OCI-LY1 (cell line): ENCODE measurements around the gene VPS35L.
A peak's percentile ranks its signal among the peaks of the same experiment; 100 is the strongest.
"Not testable (repeated sequence)": the region's sequence is repeated elsewhere in the genome, so short reads cannot be mapped to it uniquely, and the experiment has no call there.

Experiments used
- H2AFZ ChIP-seq: fragments of 200-600 bp; sonication (generic), shearing (Covaris generic); 2 replicates; pipeline ENCODE4 v1.6.0; 2014; ENCODE audit warnings: antibody characterized with exemption, mild to moderate bottlenecking, low read length
- H3F3A ChIP-seq: fragments of 200-600 bp; sonication (generic), shearing (Covaris generic); 2 replicates; pipeline ENCODE4 v1.6.0; 2014; ENCODE audit warnings: mild to moderate bottlenecking, antibody characterized with exemption, low read length, moderate library complexity; ENCODE audit not compliant: insufficient read depth
- H3K27ac ChIP-seq: fragments of 200-600 bp; sonication (generic); 2 replicates; pipeline ENCODE4 v1.5.1; 2014; ENCODE audit warnings: low read length, mixed run types, mild to moderate bottlenecking, low read depth; ENCODE audit not compliant: poor library complexity, severe bottlenecking
- H3K27me3 ChIP-seq: fragments of 200-600 bp; sonication (generic); 2 replicates; pipeline ENCODE4 v1.6.0; 2014; ENCODE audit warnings: antibody characterized with exemption, mild to moderate bottlenecking, low read length, moderate library complexity; ENCODE audit not compliant: insufficient read depth
- H3K36me3 ChIP-seq: fragments of 200-600 bp; sonication (generic); 2 replicates; pipeline ENCODE4 v1.6.1; 2014; ENCODE audit warnings: mild to moderate bottlenecking, antibody characterized with exemption, low read length, moderate library complexity, mixed read lengths; ENCODE audit not compliant: insufficient read depth
- H3K4me1 ChIP-seq: fragments of 200-600 bp; sonication (generic); 2 replicates; pipeline ENCODE4 v1.5.1; 2014; ENCODE audit warnings: mild to moderate bottlenecking, low read length, moderate library complexity; ENCODE audit not compliant: insufficient read depth, severe bottlenecking
- H3K4me2 ChIP-seq: fragments of 200-600 bp; sonication (generic), shearing (Covaris generic); 2 replicates; pipeline ENCODE4 v1.6.1; 2014; ENCODE audit warnings: low read length
- H3K4me3 ChIP-seq: fragments of 200-600 bp; sonication (generic); 2 replicates; pipeline ENCODE4 v1.5.1; 2014; ENCODE audit warnings: low read length, low read depth, mild to moderate bottlenecking, mixed read lengths; ENCODE audit not compliant: poor library complexity, severe bottlenecking
- H3K79me2 ChIP-seq: fragments of 200-600 bp; shearing (Covaris generic); 2 replicates; pipeline ENCODE4 v1.6.1; 2016; ENCODE audit warnings: mixed run types, low read length, mixed read lengths; ENCODE audit not compliant: insufficient read depth
- H3K9ac ChIP-seq: fragments of 200-600 bp; sonication (generic), shearing (Covaris generic); 2 replicates; pipeline ENCODE4 v1.6.1; 2014; ENCODE audit warnings: mild to moderate bottlenecking, low read length, mixed read lengths
- H3K9me2 ChIP-seq: fragments of 200-600 bp; sonication (generic), shearing (Covaris generic); 2 replicates; pipeline ENCODE4 v1.6.1; 2014; ENCODE audit warnings: low read depth, mild to moderate bottlenecking, low read length, mixed read lengths
- H3K9me3 ChIP-seq: fragments of 200-600 bp; shearing (Covaris generic); 2 replicates; pipeline ENCODE4 v1.6.1; 2014; ENCODE audit warnings: low read length, mixed read lengths
- H4K20me1 ChIP-seq: fragments of 200-600 bp; sonication (generic), shearing (Covaris generic); 2 replicates; pipeline ENCODE4 v1.6.0; 2016; ENCODE audit warnings: mild to moderate bottlenecking, low read length; ENCODE audit not compliant: insufficient read depth
- CTCF ChIP-seq: fragments of 200-600 bp; sonication (generic), shearing (Covaris generic); IDR thresholded peaks from 2 replicates; pipeline ENCODE4 v1.5.1; 2017; ENCODE audit warnings: mild to moderate bottlenecking, antibody characterized with exemption, low read length, moderate library complexity, mixed read lengths
- EZH2 ChIP-seq: fragments of 200-600 bp; sonication (generic), shearing (Covaris generic); IDR thresholded peaks from 2 replicates; pipeline ENCODE4 v1.8.0; 2017; ENCODE audit warnings: borderline replicate concordance, mixed run types, mild to moderate bottlenecking, antibody characterized with exemption, low read length, moderate library complexity, mixed read lengths

Gene VPS35L

GRCh38 chr16:19678804-19679203 lies 123.3 kb downstream of the VPS35L start:
- H3F3A ChIP-seq: no peaks in the 10 kb centered on the region
- H3K27ac ChIP-seq: no peak overlapping the region
- no peaks in the 10 kb centered on the region for H4K20me1 ChIP-seq
- H3K4me2 ChIP-seq: no peak overlapping the region
- no peak overlapping the region for H2AFZ ChIP-seq
- no peaks in the 10 kb centered on the region for H3K4me1 ChIP-seq
- H3K9me2 ChIP-seq: no peaks in the 10 kb centered on the region
- no peaks in the 10 kb centered on the region for H3K79me2 ChIP-seq
- H3K27me3 ChIP-seq: no peaks in the 10 kb centered on the region
- TF ChIP-seq EZH2 (no peak), CTCF (no peak)
- no peak overlapping the region for H3K9ac ChIP-seq
- no peak overlapping the region for H3K4me3 ChIP-seq
- H3K36me3 ChIP-seq: peaks cover 23% of the 10 kb centered on the region
- no peaks in the 10 kb centered on the region for H3K9me3 ChIP-seq

- not testable (repeated sequence) for H3K4me3 ChIP-seq, H3K4me2 ChIP-seq, H4K20me1 ChIP-seq, H2AFZ ChIP-seq, H3K4me1 ChIP-seq, H3K27me3 ChIP-seq, H3K9me3 ChIP-seq, H3F3A ChIP-seq, H3K79me2 ChIP-seq, H3K9me2 ChIP-seq, H3K9ac ChIP-seq, H3K27ac ChIP-seq
- peaks cover 27% of the 10 kb centered on the region for H3K36me3 ChIP-seq
Observed at GRCh38 chr16:19679281-19679680, 123.8 kb downstream of the VPS35L start.

GRCh38 chr16:19680881-19681340 lies 125.4 kb downstream of the VPS35L start:
- no peaks in the 10 kb centered on the region for H3K4me1 ChIP-seq
- H3K79me2 ChIP-seq: no peaks in the 10 kb centered on the region
- H3K9me3 ChIP-seq: no peaks in the 10 kb centered on the region
- peaks cover 37% of the 10 kb centered on the region for H3K36me3 ChIP-seq
- no peak overlapping the region for H3K27ac ChIP-seq
- no peak overlapping the region for H3K4me2 ChIP-seq
- H3K9me2 ChIP-seq: no peaks in the 10 kb centered on the region
- no peak overlapping the region for H2AFZ ChIP-seq
- H4K20me1 ChIP-seq: no peaks in the 10 kb centered on the region
- no peaks in the 10 kb centered on the region for H3F3A ChIP-seq
- H3K4me3 ChIP-seq: no peak overlapping the region
- TF ChIP-seq EZH2: no peak
- TF ChIP-seq CTCF: peak; percentile 27
- no peaks in the 10 kb centered on the region for H3K27me3 ChIP-seq
- no peak overlapping the region for H3K9ac ChIP-seq

- TF ChIP-seq CTCF: no peak
- no peak for TF ChIP-seq EZH2
- Histone ChIP-seq H3K27ac (no peak overlapping the region), H3K27me3 (no peaks in the 10 kb centered on the region), H3K9me3 (no peaks in the 10 kb centered on the region), H3K4me3 (no peak overlapping the region), H3K4me1 (no peaks in the 10 kb centered on the region), H3K79me2 (no peaks in the 10 kb centered on the region), H3K9ac (no peak overlapping the region), H2AFZ (no peak overlapping the region), H4K20me1 (no peaks in the 10 kb centered on the region), H3K9me2 (no peaks in the 10 kb centered on the region), H3F3A (no peaks in the 10 kb centered on the region), H3K4me2 (no peak overlapping the region), H3K36me3 (peaks cover 35% of the 10 kb centered on the region)
Observed at GRCh38 chr16:19681637-19682036, 126.1 kb downstream of the VPS35L start.
